ENCODE data around the gene ABCA12. TPM values are rescaled to one million over a fixed set of nuclear protein-coding genes. Genes with fewer than 3 reads are reported as not detected.

ABCA12 gene
- total RNA-seq, 1 donor from 2014 or later = 0.47 TPM

DNA sequence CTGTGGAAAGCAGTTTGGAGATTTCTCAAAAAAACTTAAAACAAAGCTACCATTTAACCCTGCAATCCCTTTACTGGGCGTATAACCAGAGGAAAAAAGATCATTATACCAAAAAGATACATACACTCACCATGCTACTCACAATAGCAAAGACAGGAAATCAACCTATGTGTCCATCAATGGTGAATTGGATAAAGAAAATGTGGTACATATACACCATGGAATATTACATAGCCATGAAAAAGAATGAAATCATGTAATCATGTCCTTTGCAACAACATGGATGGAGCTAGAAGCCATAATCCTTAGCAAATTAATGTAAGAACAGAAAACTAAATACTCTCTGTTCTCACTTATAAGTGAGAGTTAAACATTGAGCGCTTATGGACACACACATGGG lies 18.6 kb downstream of the ABCA12 start:
- DNase-seq = no peak

DNA sequence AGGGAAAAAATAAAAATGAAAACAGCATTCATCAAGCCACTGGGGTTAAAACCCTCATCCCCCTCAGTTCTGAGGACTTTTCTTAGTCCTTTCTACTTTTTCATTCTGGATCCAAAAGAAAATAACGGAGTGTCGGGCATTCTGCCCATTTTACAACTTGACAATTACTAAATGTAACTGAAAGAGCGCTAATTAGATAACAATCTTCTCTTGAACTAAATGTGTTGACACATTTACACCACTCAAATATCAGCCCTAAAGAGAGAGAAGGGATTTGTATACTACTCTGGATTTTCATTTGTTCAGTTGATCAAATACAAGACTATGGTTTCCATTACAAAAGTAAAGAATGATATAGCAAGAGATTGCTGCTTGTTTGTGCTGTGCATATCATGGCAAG lies 27.5 kb downstream of the ABCA12 start:
- DNase-seq = no peak

DNA sequence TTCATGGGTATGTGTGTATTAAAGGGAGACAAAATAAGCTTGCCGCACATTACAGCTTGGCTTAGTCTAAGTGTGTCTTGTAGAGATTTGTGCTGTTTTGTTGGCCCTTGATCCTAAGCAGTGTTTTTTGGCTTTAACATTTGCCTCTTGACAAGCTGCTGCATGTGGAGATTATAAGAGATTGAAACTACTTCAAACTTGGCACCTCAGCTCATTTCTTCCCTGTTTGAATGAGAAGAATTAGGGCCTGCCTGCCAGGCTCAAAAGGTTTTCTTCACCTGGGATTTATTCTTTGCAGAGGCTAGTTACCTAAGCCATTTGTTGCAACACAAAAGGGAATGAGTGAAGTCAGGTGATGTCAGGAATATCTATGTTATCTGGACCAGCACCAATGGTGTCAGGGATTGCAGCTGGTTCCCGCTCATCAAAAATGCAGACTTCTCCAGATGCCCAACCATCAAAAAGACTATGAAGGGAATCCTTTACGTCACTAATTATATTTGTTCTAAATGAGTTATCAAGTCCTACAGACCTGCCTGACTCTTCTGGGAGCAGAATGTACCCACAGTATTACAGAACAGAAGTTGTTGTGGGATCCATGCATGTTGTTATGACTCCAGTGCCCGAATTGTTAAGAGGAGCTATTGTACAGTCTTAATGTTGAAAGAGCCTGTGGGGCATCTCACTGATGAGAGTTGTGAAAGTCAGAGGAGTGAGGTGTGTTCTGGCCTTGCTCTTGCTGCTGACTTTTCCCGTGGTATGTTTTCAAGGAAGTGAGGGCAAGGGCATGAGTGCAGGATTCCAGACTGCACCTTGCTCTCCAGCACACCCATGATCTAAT lies 31.0 kb downstream of the ABCA12 start:
- DNase-seq = no peak

DNA sequence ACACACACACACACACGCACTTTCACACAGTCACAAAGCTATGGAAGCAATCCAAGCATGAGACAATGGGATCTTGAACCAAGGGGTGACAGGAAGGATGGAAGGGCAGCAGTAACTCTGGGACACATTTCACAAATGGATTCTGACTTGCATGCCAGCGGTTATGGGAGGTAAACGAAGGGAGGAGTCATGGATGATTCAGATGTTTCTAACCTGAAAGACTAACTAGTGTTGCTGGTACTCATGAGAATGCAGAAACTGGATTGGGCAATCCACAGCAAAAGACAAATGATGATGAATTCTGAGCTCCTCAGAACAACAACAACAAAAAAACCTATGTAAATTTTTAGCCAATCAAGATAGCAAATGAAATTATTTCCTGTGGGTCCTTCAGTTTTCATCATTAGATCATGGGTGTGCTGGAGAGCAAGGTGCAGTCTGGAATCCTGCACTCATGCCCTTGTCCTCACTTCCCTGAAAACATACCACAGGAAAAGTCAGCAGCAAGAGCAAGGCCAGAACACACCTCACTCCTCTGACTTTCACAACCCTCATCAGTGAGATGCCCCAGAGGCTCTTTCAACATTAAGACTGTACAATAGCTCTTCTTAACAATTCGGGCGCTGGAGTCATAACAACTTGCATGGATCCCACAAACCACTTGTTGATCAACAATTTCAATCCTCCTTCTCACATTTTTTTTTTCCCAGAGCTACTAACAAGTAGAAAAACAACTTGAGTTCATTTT lies 32.6 kb downstream of the ABCA12 start:
- DNase-seq = no peak

DNA sequence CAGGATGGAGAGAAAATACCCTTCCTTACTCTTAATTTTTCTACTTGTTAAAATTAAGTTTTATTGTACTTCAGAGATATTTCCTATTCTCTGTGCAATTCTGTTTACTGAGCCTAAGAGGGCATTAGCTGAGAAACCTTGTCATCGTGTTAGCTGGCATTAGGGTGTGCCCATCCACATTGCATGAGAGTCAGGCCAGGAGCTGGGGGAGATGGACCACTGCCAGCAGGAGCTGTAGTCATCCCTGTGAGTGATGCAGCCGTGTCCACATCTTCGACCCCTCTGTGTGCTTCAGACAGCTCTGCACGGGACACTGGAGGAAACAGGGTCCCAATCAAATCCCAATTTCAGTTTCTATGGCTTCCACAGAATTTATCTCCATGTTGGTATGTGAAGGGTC lies 34.2 kb downstream of the ABCA12 start:
- no peak for DNase-seq

DNA sequence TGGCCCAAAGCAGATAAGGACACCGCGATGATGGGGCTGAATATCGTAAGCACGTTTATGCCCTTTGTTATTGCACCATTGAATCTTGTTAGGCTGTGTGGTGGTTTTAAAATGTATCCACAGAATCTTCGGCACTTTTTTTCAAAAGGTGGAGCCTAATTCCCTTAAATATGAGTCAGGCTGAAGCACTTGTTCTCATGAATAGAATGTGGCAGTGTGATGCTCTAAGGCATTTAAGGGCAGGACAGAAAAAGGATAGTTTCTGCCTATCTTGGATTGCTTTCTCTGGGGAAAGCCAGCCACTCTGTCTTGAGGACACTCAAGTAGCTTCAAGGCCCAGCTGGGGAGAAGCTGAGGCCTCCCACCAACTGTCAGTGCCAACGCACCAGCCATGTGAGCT lies 39.6 kb downstream of the ABCA12 start:
- DNase-seq = no peak

DNA sequence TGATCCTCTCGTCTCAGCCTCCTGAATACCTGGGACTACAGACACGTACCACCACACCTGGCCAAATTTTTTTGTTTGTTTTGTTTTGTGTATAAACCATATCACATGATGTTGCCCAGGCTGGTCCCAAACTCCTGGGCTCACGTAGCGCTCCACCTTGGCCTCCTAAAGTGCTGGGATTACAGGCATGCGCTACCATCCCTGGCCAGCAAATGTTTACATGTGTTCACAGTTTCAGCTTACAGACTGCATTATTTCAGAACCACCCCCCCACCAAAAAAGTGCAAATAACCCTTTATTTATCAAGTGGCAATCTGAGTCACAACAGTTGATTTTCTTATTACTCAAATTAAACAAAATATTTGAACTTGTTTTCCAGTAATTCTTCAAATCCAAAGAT lies 54.3 kb downstream of the ABCA12 start:
- DNase-seq = no peak

DNA sequence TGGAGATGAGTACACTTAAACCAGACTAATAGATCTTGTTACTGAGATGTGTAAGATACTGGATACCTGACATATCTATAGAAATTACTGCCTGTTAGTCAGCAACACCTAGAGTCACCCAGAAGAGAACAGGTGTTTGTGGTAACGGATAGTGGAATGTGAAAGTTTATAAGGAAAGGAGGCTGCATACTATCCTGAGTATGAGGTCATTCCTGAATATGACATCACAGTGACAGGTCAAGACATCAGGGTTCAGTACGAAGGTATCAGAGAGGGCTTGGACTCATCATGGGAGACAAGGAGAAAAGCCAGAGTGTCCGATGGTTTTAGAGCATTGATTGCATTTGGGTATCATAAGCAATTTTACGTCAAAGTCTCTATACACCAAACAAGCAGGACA lies 55.3 kb downstream of the ABCA12 start:
- DNase-seq = no peak

DNA sequence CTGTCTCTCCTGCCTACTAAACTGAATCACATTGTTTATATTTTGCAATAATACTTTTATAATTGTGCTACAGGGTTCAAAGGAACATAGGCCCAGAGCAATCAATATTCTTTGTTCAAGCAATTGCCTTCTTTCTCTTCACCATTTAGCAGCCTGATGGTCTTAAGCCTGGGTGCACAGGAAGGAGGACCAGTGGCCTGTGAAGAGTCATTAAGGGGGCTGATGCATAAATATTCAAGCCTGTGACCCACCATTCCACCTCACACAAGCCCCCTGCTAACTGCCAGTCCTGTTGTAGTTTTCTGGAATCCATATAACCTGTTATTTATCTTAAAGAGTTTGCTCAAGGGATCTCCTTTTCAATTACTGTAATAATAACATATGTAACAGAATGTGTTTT lies 56.0 kb downstream of the ABCA12 start:
- no peak for DNase-seq

DNA sequence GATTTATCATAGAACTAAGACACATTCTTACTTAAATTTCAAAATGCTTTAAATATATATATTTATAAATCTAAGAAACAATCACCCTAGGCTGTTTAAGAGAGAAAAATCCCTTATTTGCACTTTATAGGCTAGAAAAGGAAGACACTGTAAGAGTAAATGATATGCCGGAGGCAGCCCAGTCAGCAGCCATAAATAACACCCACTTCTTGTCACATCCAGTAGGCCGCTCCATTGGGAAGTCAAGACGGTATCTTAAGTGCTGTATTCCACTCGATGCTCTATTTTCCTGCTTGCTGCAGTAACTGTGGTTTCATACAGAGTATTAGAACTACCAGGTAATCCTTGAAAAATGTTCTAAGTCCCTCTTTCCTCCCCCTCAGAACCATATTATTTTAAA lies 57.9 kb downstream of the ABCA12 start:
- DNase-seq = no peak

DNA sequence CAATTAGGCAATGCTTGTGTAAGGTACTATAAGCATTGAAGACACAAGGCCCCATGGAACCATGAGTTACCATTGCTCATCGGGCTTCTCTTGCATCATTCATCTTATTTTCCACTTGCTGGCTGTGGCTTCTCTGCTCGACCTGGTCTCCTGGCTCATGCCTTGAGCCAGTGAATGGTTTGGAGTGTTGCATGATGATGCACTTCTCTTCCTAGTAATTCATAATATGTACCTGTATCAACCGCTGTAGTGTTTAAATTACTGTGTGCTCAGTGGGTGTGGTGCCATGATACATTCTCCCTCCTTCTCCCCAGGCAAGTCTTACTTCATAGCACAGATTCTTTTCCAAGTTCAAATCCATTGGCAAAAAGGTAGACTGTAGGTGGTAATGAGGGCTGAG lies 66.8 kb downstream of the ABCA12 start:
- no peak for DNase-seq

DNA sequence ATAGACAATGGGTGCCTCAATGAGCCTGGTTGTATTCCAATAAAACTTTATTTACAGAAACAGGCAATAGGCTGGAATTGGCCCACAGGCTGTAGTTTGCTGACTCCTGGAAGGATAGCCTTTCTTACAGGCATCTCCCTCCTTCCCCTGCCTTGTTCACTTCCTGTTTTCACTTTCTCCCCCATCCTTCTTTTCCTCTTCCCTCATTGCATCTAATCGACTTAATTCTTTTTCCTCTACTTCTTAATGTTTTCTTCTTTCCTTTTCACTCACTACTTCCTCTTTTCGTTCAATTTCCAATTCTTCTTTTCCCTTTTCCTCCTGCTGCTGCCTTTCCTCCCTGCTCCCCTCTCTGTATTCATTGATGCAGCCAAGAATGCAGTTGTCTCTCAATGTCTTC lies 70.0 kb downstream of the ABCA12 start:
- DNase-seq = no peak

DNA sequence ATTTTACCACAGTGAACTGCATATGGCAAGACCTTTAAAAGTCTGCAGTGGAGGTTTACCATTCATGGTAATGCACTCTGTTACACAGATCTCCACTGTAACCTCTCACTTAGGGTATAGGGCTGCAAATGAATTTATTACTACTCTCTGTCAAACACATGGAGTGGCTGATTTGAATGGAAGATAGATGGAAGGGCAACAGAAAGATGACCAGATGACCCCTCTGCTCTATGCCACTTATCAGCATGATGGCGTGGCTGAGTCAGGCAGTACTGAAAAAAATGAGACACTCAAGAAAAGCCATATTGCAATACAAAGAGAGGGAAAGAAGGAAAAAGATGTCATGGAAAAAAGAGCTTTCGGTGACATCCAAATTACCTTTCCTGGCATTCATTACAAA lies 72.3 kb downstream of the ABCA12 start:
- no peak for DNase-seq

DNA sequence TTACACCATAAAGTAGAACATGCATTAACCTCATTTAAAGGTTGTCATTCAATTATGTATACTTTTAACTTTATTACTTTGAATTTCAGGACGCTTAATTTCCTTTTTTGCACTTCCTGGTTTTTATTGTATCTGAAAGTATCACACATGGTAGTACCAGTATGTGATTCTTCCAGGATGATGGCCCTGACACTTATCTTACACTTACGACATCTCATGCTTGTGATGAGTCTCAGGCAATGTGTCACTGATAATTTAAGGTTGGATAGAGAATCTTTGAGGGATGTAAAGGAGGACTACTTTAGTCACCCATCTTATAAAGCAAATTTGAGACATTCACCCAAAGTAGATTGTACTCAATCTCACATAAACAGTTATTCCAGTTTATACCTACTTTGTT lies 74.9 kb downstream of the ABCA12 start:
- no peak for DNase-seq

DNA sequence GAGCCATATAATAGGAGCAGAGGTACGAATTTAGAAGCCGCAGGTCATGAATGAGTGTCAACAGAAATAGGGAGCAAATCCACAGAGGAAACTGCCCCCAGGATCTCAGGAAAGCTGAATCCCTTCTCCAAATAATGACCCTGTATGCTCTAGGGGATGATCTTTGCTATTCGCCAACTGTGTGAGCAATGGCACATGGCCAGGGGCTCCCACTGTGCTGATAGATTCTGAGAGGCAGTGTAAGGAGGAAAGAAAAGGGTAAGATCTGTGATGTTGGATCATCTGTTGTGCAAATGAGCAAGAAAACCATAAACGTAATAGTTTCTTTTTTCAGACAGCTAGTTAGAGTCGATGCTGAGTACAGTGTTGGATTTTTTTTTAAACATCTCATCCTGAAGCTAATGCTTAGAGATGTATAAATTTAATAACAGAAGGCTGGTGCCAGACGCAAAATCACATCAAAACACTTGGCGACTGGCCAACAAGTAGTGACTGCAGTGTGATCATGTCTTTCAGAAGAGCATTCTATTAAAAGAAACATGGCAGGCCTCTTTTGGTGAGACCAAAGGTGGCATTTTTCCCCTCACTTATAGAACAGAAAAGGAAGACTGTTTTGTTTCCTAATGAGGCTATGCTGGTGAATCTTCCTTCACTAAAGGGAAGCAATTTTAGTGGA lies 77.4 kb downstream of the ABCA12 start:
- DNase-seq = no peak

DNA sequence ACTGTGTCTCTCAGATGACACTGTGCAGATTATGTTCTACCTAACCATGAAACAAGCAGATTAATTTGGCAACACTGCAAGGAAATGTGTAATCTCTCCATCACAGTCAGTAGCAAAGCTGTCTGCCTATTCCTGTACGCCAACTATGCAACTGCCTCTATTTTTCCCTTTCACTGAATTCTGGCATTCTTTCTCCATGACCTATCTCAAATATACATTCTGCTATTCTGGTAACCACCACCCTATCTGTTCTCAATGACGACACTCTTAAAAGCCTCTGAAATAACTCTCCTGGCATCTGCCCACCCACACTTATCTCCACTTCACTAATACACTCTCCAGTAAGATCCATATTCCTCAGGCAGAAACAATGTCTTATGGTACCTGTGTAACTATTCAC lies 78.7 kb downstream of the ABCA12 start:
- no peak for DNase-seq

DNA sequence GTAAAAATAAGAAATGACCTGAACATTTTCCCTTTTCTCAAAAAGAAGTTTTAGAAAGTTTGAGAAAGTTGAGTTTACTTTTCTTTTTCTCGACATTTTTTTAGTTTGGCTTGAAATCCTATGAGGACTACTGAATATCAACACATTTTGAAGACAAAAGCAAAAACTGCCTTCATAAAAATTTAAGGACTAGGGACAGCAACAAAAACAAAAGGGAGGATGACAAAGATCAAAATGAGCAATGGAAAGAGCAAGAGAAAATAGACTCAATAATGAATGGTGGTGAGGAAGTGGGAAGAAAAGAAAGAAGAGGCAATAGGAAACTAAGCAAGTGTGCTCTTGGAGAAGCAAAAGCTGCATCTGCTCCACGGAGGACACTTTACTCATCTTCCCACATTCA lies 82.5 kb downstream of the ABCA12 start:
- no peak for DNase-seq

DNA sequence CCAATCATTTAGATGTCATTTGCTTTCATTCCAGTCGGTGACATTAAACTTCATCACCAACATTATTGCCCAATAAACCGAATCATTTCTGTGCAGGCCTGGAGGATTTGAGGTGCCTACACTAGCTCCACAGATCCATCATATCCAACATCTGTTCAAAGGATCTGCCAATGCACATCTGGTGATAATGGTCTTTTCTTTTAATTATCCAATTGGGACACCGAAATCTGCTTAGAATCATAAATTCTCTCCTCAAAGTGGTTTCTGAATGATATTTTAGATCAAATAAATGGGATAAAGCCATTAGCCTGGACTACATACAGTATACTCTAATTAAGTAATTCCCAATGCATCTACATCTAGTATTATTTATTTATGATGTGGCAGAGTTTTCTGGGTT lies 85.6 kb downstream of the ABCA12 start:
- DNase-seq = no peak

DNA sequence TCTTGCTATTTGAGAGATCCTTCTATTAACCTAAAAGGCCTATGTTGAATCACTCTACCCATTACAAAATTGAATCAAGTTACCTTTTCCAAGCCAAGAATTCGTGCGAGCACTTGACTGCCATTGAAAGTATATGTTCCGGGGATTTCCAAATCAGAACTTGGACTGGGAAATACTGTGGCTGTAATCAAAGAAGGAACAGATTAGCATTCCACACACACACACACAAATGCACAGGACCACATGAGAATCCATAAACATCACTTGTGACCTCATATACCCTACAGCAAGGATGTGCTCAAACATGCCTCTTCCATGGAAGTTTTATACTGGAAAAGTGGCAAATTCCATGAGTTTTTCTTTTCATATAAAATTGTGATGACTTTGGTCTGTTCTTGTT lies 86.0 kb downstream of the ABCA12 start:
- no peak for DNase-seq

DNA sequence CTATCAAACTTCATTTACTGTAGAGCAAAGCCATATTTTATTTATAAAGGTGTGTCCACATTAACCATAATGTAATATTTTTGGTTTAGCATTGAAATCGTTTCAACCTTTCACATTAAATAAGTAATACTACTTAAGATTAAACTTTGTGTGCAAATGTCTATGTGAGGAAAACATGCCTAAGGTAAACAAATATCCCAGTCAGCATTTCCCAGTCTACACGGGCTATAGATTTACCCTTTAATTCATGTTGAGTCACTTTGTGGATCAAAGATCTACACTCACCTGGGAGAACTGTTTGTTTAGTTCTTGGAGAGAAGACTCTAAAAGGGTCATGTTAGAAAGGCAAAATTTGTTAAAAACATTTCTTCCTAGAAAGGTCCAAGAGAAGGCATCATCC lies 89.1 kb downstream of the ABCA12 start:
- no peak for DNase-seq

DNA sequence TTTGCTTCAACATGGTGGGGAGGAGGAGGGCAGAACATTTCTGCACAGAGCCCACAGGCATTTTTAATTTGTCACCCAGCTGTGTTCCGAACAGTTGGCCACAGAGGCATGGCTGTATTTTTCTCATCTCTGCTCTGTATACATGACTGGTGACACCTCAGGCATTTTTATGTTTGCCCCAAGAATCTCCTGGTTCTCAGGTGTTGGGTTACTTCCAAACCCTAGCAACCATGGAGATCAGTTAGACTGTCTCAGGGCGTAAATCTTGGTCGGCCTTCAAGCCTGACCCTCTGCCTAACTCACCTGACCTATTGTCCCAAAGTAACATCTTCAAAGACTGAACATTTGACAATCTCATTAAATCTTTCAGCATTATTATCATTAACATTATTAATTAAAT lies 100.0 kb downstream of the ABCA12 start:
- no peak for DNase-seq

DNA sequence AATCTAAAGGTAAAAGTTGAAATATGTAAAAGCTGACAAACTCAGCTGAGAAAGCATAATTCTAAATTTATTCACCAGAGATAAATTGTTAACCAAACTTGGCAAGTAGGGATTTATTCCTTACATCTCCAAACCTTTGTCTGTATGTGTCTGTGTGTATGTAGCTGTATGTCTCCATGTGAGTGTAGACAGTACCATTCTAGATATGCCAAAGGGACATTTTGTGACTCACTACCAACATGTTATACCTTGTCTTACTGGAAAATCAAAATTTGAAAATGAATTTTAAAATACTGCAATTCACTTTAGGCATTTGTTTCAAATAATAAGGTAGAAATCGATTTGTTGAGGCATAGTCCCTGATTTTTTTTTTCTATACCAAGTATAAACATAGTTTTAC lies 102.1 kb downstream of the ABCA12 start:
- DNase-seq = no peak

DNA sequence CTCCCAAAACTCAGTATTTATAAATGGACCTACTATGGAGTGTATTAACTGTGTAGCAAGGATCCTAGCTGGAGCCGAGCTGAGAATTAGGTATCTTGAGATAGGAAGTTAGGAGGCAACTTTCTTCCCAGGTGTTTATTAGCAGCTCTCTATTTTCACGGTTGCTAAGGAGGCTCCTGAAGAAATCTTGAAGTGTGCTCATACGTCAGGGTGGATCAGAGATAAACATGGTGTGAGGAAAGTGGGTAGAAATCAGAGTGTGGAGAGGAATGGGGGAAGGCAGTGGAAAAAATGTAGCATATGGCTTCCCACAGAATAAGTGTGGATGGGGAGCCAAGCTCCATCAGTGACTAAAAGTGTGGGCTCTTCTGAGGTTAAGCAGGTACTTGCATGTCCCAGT lies 104.3 kb downstream of the ABCA12 start:
- DNase-seq = no peak

DNA sequence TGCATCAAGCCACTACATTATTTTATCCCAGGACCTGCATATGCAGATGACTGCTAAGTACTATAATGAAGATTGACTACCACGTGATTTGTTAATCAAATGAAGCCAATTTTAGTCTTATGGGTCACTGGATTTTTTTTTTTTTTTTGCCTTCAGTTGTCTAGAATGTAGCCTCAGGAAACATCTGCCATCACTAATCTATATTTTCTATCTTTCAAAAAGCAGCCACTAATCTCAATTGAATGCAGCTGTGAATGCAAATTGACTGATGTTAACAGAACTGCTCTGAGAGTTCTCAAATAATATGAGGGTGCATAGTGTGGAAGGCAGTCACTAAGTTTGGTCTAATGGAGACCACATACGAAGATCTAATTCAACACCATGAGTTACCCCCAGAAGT lies 106.3 kb downstream of the ABCA12 start:
- no peak for DNase-seq
